Body of pancreas (tissue), 4 donors: ENCODE results near the gene CAPN1. TPM values are rescaled to one million over a fixed set of nuclear protein-coding genes. Genes with fewer than 3 reads are reported as not detected.

Experiments used
- ATAC-seq: fragments of 150-250 bp; one replicate; pipeline ENCODE4 v1.9.1; 2016
- DNase-seq, 4 donors: peaks; one replicate each; pipeline ENCODE4 v3.0.0-alpha.2; 2019
- H3K27ac ChIP-seq, 4 donors: fragments of 200-600 bp; sonication (generic); 1 replicate in 3 of 4; 2 replicates in 1 of 4; pipeline versions ENCODE4 v1.5.1 to v1.6.1; 2016 to 2019; ENCODE audit warnings: mild to moderate bottlenecking in 1 of 4, mixed read lengths in 1 of 4, moderate library complexity in 1 of 4
- H3K27me3 ChIP-seq, 2 donors: fragments of 200-600 bp; sonication (generic); one replicate each; pipeline ENCODE4 v1.6.0; 2016; ENCODE audit warnings: mild to moderate bottlenecking in 1 of 2
- H3K36me3 ChIP-seq, 2 donors: fragments of 200-600 bp; sonication (generic); replicated peaks in 1 of 2; 2 replicates each; pipeline ENCODE4 v1.5.1; 2016; ENCODE audit warnings: low read depth in 2 of 2; ENCODE audit not compliant: insufficient read depth in 1 of 2
- H3K4me1 ChIP-seq: fragments of 200-600 bp; sonication (generic); one replicate; pipeline ENCODE4 v1.6.0; 2016
- H3K4me3 ChIP-seq, 2 donors: fragments of 200-600 bp; sonication (generic); 1 replicate in 1 of 2; 2 replicates in 1 of 2; pipeline ENCODE4 v1.5.1; 2016 to 2019
- H3K9me3 ChIP-seq, 3 donors: fragments of 200-600 bp; sonication (generic); 1 replicate in 2 of 3; 2 replicates in 1 of 3; pipeline ENCODE4 v1.5.1; 2016
- CTCF ChIP-seq, 7 experiments: fragments of 450-650 bp in 4 of 7; fragments of 200-600 bp in 3 of 7; sonication (generic) in 3 of 7; IDR thresholded peaks; one replicate each; pipeline ENCODE4 v1.5.1; 2016 to 2019; ENCODE audit warnings: antibody characterized with exemption in 7 of 7
- POLR2A ChIP-seq, 3 donors: fragments of 450-650 bp; IDR thresholded peaks; one replicate each; pipeline ENCODE4 v1.6.1; 2016; ENCODE audit warnings: antibody characterized with exemption in 3 of 3, mild to moderate bottlenecking in 2 of 3
- WGBS, 2 donors: methylation state at CpG; one replicate each; pipeline ENCODE4 v1.1.5; 2017; 5-methylcytosine and 5-hydroxymethylcytosine counted together
- intact Hi-C: fragments of 100-400 bp; cut with DNase I; formaldehyde crosslinking; loops from one replicate; pipeline ENCODE4 v1.15.1; 2023
- total RNA-seq, 2 donors: library from RNA; depleted of rRNA; stranded (reverse); fragments of >200 nt; gene quantifications; one replicate each; pipeline ENCODE4 v1.1.0, GENCODE V29; 2016

Gene CAPN1
- total RNA-seq, 2 donors from 2014 or later = 142 to 245 TPM

DNA sequence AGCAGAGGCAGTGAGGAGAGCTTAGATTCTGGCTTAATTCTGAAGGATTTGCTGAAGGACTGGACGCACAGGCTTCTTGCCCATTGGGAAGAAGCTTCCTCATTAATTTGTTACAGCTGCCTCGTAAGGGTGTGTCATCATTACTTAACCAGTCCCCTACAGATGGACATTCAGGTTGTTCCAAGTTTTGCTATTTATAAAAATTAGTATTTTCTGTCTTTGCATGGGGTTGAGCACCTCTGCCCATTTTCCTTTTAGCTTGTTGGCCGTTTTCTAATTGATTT, 38.1 kb downstream of the CAPN1 start:
- Histone ChIP-seq H3K36me3 (no peaks in the 10 kb centered on the region), H3K27ac (no peak overlapping the region), H3K9me3 (no peaks in the 10 kb centered on the region), H3K4me3 (no peak overlapping the region), H3K27me3 (no peaks in the 10 kb centered on the region), H3K4me1 (peaks cover under 1% of the 10 kb centered on the region)
- intact Hi-C loops = no loop called here
- 57 to 68% methylated on average over 3 of the region's 3 CpGs for WGBS, 2 donors
- ATAC-seq (no peak), DNase-seq (no peak)
- TF ChIP-seq POLR2A (IDR thresholded peaks at IDR 0.05) = no peak
- no peak for TF ChIP-seq CTCF (IDR thresholded peaks at IDR 0.05)

- 88 to 90% methylated on average over 10 of the region's 10 CpGs for WGBS, 2 donors
- TF ChIP-seq CTCF (IDR thresholded peaks at IDR 0.05) (no peak), POLR2A (IDR thresholded peaks at IDR 0.05) (no peak)
- H3K9me3 ChIP-seq = no peaks in the 10 kb centered on the region
- no peaks in the 10 kb centered on the region for H3K27me3 ChIP-seq
- no peak for ATAC-seq
- H3K4me1 ChIP-seq = peaks cover 12% of the 10 kb centered on the region
- intact Hi-C loops = no loop called here
- DNase-seq = no peak
- H3K27ac ChIP-seq = no peak overlapping the region
- H3K4me3 ChIP-seq = no peak overlapping the region
- no peaks in the 10 kb centered on the region for H3K36me3 ChIP-seq
Measured at GRCh38 chr11:65221026-65221425, 39.3 kb downstream of the CAPN1 start.

DNA sequence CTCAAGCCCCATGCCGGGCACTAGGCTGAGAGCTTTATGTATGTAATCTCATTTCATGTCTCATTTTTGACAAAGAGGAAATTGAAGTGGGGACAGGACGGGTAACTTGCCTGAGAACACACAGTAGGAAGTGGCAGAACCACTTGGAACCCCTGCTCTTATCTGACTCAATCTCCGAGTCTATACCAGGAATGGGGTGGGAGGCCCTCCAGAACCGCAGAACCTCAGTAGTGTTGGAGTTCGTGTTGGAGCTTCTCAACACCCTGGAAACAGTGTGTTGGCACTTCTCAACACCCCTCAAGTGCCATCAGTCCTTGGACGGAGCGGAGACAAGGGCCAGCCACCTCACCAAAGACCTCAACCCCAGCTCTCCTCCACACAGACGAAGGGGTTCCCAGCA, 41.3 kb downstream of the CAPN1 start:
- no peak for ATAC-seq
- WGBS, 2 donors = 67 to 69% methylated on average over 5 to 8 of the region's 8 CpGs
- no peaks in the 10 kb centered on the region for H3K27me3 ChIP-seq
- H3K36me3 ChIP-seq = no peaks in the 10 kb centered on the region
- DNase-seq = no peak
- peaks cover 15% of the 10 kb centered on the region for H3K4me1 ChIP-seq
- H3K27ac ChIP-seq = no peak overlapping the region
- H3K9me3 ChIP-seq = no peaks in the 10 kb centered on the region
- H3K4me3 ChIP-seq = no peak overlapping the region
- intact Hi-C loops = no loop called here
- no peak for TF ChIP-seq CTCF (IDR thresholded peaks at IDR 0.05)
- no peak for TF ChIP-seq POLR2A (IDR thresholded peaks at IDR 0.05)

DNA sequence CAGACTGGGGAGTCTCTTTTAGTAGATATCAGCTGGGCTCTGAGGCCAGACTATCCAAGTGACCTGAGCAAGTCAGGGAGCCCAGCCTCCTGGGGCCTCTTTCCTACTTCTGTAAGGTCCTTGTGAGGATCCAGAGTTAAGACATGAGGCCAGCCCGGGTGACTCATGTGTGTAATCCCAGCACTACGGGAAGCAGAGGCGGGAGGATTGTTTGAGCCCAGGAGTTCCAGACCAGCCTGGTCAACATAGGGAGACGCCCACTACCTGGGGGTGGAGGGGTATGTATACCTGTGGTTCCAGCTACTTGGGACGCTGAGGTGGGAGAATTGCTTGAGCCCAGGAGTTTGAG, 43.2 kb downstream of the CAPN1 start:
- Histone ChIP-seq H3K4me1 (peaks cover 15% of the 10 kb centered on the region), H3K27ac (no peak overlapping the region), H3K36me3 (no peaks in the 10 kb centered on the region), H3K27me3 (no peaks in the 10 kb centered on the region), H3K9me3 (no peaks in the 10 kb centered on the region), H3K4me3 (no peak overlapping the region)
- intact Hi-C loops = no loop called here
- ATAC-seq (peak; percentile 41), DNase-seq (peak in 3 of 4 donors; percentile 29 to 57 (median 32))
- 39 to 51% methylated on average over 2 to 5 of the region's 5 CpGs for WGBS, 2 donors
- TF ChIP-seq CTCF (IDR thresholded peaks at IDR 0.05) = no peak
- no peak for TF ChIP-seq POLR2A (IDR thresholded peaks at IDR 0.05)

DNA sequence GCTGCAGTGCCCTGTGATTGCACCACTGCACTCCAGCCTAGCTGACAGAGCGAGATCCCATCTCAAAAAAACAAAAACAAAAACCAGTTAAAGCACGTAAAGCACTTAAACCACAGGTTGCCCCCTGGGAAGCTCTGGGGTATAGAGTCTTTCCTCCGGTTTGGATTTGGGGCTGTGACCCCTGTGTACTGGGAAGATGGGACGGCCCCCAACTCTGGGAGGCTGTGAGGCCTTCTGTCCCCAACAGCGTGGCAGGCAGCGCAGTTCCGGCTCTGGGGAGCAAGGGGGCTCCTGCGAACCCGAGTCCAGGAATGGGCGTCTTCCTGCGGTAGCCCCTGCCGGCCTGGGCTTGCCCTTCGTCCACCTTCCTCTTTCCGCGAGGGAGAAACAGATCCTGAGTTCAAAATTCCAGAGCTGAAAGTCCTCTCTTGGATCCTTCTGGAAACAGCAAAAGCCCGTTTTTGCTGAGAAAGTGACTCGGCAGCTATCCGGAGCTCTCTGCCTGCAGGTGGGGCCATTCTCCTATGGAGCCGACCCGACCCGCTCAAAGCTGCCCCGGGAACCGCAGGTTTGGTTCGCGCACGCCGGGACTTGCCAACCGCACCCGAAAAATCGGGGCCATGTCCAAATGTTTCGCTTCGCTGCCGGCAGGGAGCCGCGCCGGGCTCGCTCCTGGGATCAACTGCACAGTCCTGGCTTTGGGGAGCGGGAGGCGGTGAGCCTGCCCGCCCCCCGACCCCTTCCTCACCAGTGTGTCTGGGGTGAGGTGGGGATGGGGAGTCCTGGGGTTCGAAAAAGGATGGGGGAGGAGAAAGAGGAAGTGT, 43.8 kb downstream of the CAPN1 start:
- Histone ChIP-seq H3K4me3 (no peak overlapping the region), H3K27me3 (no peaks in the 10 kb centered on the region), H3K36me3 (no peaks in the 10 kb centered on the region), H3K4me1 (peaks cover 15% of the 10 kb centered on the region), H3K27ac (no peak overlapping the region), H3K9me3 (no peaks in the 10 kb centered on the region)
- TF ChIP-seq CTCF (IDR thresholded peaks at IDR 0.05) (peak; percentile 24 to 68 (median 61)), POLR2A (IDR thresholded peaks at IDR 0.05) (no peak)
- intact Hi-C loops = no loop called here
- DNase-seq = peak; percentile 70 to 78 (median 76)
- ATAC-seq = peak; percentile 87
- 13 to 20% methylated on average over 17 to 42 of the region's 42 CpGs for WGBS, 2 donors
